ENCODE measurements around the gene LPAR1.
"Not testable (repeated sequence)": the region's sequence is repeated elsewhere in the genome, so short reads cannot be mapped to it uniquely, and the experiment has no call there.

Gene LPAR1

DNA sequence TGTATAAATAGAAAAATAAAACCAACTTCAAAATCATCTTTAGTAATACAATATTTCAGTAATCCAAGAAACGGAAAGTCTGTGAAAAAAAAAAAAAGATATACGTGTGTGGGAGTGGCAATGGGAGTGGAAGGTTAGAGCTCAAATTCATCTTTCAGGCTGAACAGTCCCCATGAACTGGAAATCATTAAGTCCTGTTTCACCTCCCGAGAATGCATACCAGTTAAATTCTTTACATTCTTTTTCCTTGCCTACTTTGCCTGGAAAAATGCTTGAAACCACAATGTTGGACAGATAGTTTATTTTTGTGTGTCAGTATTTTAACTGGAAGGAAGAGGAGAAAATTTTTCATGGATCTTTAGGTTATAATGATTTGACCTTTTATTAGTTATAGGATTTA, 202.9 kb downstream of the LPAR1 start:
- no peak overlapping the region for H3K4me3 ChIP-seq
- peaks cover 0 to 7% (median 0%) of the 10 kb centered on the region in 4 donors for H3K4me1 ChIP-seq
- no peaks in the 10 kb centered on the region for H3K9me3 ChIP-seq
- H3K36me3 ChIP-seq = no peaks in the 10 kb centered on the region
- TF ChIP-seq, protein P1, sequence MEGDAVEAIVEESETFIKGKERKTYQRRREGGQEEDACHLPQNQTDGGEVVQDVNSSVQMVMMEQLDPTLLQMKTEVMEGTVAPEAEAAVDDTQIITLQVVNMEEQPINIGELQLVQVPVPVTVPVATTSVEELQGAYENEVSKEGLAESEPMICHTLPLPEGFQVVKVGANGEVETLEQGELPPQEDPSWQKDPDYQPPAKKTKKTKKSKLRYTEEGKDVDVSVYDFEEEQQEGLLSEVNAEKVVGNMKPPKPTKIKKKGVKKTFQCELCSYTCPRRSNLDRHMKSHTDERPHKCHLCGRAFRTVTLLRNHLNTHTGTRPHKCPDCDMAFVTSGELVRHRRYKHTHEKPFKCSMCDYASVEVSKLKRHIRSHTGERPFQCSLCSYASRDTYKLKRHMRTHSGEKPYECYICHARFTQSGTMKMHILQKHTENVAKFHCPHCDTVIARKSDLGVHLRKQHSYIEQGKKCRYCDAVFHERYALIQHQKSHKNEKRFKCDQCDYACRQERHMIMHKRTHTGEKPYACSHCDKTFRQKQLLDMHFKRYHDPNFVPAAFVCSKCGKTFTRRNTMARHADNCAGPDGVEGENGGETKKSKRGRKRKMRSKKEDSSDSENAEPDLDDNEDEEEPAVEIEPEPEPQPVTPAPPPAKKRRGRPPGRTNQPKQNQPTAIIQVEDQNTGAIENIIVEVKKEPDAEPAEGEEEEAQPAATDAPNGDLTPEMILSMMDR (IDR thresholded peaks at IDR 0.05) = no peak
- no peak overlapping the region for H3K27ac ChIP-seq
- no peaks in the 10 kb centered on the region for H3K27me3 ChIP-seq
- intact Hi-C loops (cut with DNase I; ENCODE audit: low total_unique reads) = no loop called here
- DNase-seq = no peak

DNA sequence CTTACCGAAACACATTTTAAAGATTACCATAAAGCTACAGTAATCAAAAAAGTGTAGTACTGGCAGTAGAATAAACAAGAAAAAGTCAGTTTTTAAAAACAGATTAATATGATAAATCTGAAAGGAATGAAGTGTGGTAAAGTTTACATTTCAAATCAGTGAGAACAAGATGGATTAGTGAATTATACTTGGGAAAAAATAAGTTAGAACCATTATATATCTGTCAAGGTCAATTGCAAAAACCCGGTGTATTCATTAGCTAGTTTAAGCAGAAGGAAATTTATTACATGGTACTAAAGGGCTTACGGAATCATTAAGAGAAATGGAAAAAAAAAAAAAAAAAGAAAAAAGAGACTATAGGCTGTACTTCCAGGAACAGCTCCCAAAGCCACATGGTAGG, 205.3 kb downstream of the LPAR1 start:
- no peak overlapping the region for H3K4me3 ChIP-seq
- H3K9me3 ChIP-seq = no peaks in the 10 kb centered on the region
- H3K27ac ChIP-seq = no peak overlapping the region
- peaks cover 0 to 19% (median 1%) of the 10 kb centered on the region in 4 donors for H3K4me1 ChIP-seq
- TF ChIP-seq, protein P1 (IDR thresholded peaks at IDR 0.05) = no peak
- H3K27me3 ChIP-seq = no peaks in the 10 kb centered on the region
- no peaks in the 10 kb centered on the region for H3K36me3 ChIP-seq
- intact Hi-C loops (cut with DNase I; ENCODE audit: low total_unique reads) = no loop called here
- no peak for DNase-seq

DNA sequence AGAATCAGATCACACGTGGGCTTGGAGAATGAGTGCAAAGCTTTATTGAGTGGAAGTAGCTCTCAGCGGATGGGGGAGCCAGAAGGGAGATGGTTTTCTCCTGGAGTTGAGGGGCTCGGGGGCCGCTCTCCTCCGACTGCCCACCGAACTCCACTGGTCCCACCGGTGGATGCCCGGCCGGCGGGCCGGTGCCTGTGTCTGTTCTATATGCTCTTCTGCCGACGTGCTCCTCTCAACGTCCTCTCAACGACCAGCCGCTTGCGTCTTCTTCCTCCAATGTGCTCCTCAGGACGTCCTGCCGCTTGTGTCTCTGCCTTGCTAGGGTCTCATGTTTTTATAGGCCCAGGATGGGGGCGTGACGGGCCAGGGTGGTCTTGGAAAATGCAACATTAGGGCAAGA, 207.8 kb downstream of the LPAR1 start:
- Histone ChIP-seq H3K4me3 (no peak overlapping the region), H3K4me1 (peaks cover 0 to 17% (median 2%) of the 10 kb centered on the region in 4 donors), H3K36me3 (no peaks in the 10 kb centered on the region), H3K27me3 (no peaks in the 10 kb centered on the region), H3K27ac (no peak overlapping the region), H3K9me3 (no peaks in the 10 kb centered on the region)
- intact Hi-C loops (cut with DNase I; ENCODE audit: low total_unique reads) = no loop called here
- DNase-seq = no peak
- TF ChIP-seq, protein P1 (IDR thresholded peaks at IDR 0.05) = no peak

DNA sequence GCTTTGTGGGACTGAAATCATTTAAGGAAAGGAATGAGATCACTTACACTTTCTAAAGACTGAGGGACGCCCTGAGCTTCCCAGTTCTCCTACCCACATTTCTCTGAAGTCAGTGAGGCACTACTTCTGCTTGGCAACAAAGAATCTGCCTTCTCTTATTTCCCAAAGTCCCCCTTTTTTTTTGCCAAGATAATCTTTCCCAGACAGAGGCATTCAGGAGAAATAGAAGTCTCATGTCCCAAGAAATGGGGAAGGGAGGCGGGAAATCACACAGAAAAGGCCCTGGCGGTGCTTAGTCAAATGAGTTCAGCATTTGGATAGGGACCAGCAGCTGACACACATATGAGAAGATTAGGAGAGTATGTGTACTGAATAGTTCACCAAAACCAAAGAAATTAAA, 210.0 kb downstream of the LPAR1 start:
- Histone ChIP-seq H3K4me3 (no peak overlapping the region), H3K9me3 (peaks cover 0 to 4% (median 0%) of the 10 kb centered on the region in 3 donors), H3K36me3 (no peaks in the 10 kb centered on the region), H3K4me1 (peaks cover 0 to 15% (median 2%) of the 10 kb centered on the region in 4 donors), H3K27ac (peak overlapping the region; percentile 39 to 54), H3K27me3 (no peaks in the 10 kb centered on the region)
- DNase-seq = peak in 1 of 2 donors; percentile 72
- intact Hi-C loops (cut with DNase I; ENCODE audit: low total_unique reads) = no loop called here
- TF ChIP-seq, protein P1 (IDR thresholded peaks at IDR 0.05) = no peak

DNA sequence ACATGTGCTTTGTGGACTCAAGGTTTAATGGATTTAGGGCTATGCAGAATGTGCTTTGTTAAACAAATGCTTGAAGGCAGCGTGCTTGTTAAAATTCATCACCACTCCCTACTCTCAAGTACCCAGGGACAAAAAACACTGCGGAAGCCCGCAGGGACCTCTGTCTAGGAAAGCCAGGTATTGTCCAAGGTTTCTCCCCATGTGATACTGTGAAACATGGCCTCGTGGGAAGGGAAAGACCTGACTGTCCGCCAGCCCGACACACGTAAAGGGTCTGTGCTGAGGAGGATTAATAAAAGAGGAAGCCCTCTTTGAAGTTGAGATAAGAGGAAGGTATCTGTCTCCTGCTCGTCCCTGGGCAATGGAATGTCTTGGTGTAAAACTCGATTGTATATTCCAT, 211.9 kb downstream of the LPAR1 start:
- H3K36me3 ChIP-seq; intact Hi-C loops (cut with DNase I; ENCODE audit: low total_unique reads); H3K27me3 ChIP-seq; H3K27ac ChIP-seq; DNase-seq; H3K9me3 ChIP-seq; H3K4me3 ChIP-seq: not testable (repeated sequence)
- H3K4me1 ChIP-seq = peaks cover 0 to 15% (median 2%) of the 10 kb centered on the region in 4 donors

DNA sequence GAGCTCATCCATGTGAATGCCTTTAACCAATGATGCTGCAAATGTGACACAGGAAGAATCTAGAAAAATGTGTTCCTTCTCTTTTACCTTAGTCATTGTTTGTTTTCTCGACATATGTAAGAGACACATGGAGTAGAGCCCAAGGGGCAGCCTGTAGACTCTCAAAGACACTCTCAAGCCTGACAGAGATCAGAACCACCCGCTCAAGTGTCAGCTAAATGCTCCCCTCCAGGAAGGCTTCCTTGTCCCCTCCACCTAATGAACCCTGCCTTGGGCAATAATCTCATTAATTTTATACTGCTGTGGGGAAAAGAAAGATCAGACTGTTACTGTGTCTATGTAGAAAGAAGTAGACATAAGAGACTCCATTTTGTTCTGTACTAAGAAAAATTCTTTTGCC, 212.3 kb downstream of the LPAR1 start:
- peaks cover 0 to 15% (median 2%) of the 10 kb centered on the region in 4 donors for H3K4me1 ChIP-seq
- TF ChIP-seq, protein P1 (IDR thresholded peaks at IDR 0.05) = no peak
- peaks cover 0 to 4% (median 0%) of the 10 kb centered on the region in 3 donors for H3K9me3 ChIP-seq
- H3K27ac ChIP-seq = no peak overlapping the region
- H3K27me3 ChIP-seq = no peaks in the 10 kb centered on the region
- DNase-seq = no peak
- no peak overlapping the region for H3K4me3 ChIP-seq
- no peaks in the 10 kb centered on the region for H3K36me3 ChIP-seq
- intact Hi-C loops (cut with DNase I; ENCODE audit: low total_unique reads) = no loop called here

DNA sequence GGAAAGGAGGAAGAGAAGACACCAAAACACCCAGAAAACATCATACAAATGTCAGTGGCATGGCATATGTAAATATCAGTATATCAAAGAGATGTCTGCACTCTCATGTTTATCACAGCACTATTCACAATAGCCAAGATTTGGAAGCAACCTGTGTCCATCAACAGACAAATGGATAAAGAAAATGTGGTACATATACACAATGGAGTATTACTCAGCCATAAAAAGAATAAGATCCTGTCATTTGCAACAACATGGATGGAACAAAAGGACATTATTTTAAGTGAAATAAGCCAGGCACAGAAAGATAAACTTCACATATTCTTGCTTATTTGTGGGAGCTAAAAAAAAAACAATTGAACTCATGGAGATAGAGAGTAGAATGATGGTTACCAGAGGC, 213.1 kb downstream of the LPAR1 start:
- H3K36me3 ChIP-seq; intact Hi-C loops (cut with DNase I; ENCODE audit: low total_unique reads); H3K27me3 ChIP-seq; DNase-seq; H3K4me3 ChIP-seq; H3K9me3 ChIP-seq; H3K27ac ChIP-seq: not testable (repeated sequence)
- peaks cover 0 to 15% (median 2%) of the 10 kb centered on the region in 4 donors for H3K4me1 ChIP-seq

All from tibial artery (tissue), 4 donors.